ENCODE data around the gene SULT4A1.

The SULT4A1 gene

DNA sequence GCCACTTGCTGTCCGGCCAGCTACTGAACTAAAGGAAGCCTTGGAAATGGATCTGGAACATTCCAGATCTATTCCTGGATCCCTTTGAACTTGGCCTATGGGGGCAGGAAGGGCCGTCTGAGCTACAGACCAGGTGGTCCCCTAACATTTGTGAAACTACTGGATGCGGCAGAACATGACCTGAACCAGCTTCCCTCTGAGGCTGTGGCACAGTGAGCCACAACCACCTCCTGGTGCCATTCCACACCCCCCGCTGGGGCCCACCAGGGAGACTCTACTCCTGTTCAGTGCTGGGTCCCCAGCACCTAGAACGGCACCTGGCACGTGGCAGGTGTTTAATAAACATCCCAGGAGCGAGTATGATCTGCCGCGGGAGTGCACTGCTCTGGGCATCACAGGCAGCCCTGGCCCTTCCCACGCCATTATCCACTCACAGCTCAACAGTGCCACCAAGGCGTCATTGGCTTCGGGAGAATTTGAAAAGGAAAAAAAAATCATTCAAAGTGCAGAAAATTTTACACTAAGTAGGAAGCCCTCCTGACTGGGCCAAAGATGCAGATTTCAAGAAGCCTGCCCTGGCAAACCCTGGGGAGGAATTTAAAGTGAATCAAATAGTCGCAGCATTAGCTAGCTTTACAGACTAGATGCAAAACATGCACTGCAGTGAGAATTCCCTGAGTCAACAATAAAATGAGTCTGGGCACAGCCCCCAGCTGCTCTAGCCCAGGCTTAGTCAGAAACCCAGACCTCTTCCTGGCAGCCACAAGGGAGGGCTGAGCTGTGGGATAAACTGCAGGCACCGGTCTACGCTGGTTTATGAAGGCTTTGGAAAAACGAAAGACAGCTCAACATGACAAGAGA is 35.9 kb downstream of the SULT4A1 start:
- H3K36me3 Mint-ChIP-seq (ENCODE audit: low read depth): no peaks in the 10 kb centered on the region
- no peaks in the 10 kb centered on the region for H3K4me1 Mint-ChIP-seq (ENCODE audit: low read depth)
- no peak overlapping the region for H3K27ac Mint-ChIP-seq
- H3K9me3 Mint-ChIP-seq: no peaks in the 10 kb centered on the region
- H3K4me3 Mint-ChIP-seq: no peak overlapping the region
- H3K27me3 Mint-ChIP-seq (ENCODE audit: low read depth): no peaks in the 10 kb centered on the region

DNA sequence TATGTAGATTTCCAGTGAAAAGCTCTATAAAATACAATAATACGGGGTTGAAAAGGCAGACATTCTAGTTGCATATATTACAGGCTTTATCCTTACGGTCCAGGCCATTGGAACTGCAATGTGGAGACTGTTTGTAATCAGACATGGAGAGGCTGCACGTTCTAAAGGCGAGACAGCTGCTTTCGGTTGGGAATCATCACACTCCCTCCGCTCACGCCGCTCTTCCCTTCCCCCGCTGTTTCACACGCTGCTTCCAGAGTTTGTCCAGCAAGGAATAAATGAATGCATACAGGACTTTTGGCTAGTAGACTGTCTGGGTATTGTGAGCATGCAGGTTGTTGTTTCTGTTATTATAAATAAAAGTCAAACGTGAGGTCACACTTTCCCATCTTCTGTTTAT is 36.7 kb downstream of the SULT4A1 start:
- H3K4me3 Mint-ChIP-seq: no peak overlapping the region
- H3K9me3 Mint-ChIP-seq: no peaks in the 10 kb centered on the region
- H3K27ac Mint-ChIP-seq: no peak overlapping the region
- H3K4me1 Mint-ChIP-seq (ENCODE audit: low read depth): no peaks in the 10 kb centered on the region
- H3K27me3 Mint-ChIP-seq (ENCODE audit: low read depth): no peaks in the 10 kb centered on the region
- no peaks in the 10 kb centered on the region for H3K36me3 Mint-ChIP-seq (ENCODE audit: low read depth)

DNA sequence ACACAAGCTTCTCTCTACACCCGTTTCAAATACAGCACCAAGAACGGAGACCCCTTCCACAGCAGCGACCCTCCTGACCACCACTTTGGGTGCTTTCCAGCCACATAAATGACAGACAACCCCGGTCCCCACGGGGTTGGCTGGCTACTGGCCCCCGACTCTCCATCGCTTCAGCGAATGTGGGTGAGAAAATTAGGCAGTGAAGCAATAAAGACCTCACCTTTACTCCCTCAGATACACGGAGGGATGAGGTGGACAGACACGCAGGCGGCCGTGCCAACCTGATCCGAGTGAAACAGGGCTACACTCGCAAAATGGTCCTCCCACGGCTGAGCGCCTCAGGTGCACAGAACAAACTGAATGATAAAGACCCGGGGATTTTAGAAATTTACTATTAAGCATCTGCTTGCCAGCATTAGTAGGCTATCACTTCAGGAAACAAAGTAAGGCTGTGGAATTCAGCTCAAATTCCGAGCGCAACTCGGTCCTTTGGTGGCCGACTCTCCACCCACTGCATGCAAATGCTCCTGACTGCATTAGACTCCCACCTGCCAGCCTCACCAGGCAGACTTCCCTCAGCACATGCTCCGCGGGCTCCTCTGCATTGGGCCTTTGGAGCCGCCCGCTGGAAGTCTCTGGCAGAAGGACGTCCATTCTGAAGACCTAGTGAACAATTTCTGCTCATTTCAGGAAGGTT is 37.4 kb downstream of the SULT4A1 start:
- Mint-ChIP-seq H3K4me1 (ENCODE audit: low read depth) (no peaks in the 10 kb centered on the region), H3K27me3 (ENCODE audit: low read depth) (no peaks in the 10 kb centered on the region), H3K4me3 (no peak overlapping the region), H3K9me3 (no peaks in the 10 kb centered on the region), H3K36me3 (ENCODE audit: low read depth) (no peaks in the 10 kb centered on the region), H3K27ac (no peak overlapping the region)

DNA sequence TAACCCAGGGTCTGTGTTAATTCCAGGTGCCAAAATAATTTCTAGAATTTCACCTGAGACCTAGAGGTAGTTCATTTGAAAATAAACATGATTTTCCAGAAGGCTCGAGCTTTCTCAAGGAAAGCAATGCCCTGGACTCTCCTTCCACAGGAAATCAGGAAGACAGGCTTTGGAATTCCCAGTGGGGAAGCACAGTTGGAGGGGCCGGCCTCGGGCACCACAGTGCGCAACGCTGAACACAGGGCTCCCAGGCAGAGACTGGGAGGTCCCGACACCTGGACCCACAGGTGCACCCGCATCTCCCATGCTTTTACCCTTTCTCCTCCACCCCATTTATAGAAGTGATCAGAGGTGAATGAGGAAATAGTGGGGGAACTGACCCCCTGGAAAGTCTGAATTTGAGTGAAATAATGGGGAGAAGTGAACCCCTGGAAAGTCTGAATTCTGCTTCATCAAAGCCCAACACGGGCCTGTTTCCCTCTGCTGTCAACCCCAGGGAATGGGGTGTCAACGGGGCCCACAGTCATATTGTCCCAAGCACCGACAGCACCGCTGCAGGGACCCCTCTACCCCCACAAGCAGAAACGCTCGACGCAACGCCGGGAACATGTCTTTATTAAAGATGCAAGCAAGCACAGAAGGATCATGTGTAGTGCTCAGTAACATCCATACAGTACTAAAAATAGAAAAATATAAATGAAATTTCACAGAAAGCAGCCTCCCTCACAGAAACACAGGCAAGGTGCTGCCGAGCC is 38.2 kb downstream of the SULT4A1 start:
- Mint-ChIP-seq H3K27ac (no peak overlapping the region), H3K27me3 (ENCODE audit: low read depth) (no peaks in the 10 kb centered on the region), H3K9me3 (no peaks in the 10 kb centered on the region), H3K4me1 (ENCODE audit: low read depth) (no peaks in the 10 kb centered on the region), H3K36me3 (ENCODE audit: low read depth) (no peaks in the 10 kb centered on the region), H3K4me3 (no peak overlapping the region)

DNA sequence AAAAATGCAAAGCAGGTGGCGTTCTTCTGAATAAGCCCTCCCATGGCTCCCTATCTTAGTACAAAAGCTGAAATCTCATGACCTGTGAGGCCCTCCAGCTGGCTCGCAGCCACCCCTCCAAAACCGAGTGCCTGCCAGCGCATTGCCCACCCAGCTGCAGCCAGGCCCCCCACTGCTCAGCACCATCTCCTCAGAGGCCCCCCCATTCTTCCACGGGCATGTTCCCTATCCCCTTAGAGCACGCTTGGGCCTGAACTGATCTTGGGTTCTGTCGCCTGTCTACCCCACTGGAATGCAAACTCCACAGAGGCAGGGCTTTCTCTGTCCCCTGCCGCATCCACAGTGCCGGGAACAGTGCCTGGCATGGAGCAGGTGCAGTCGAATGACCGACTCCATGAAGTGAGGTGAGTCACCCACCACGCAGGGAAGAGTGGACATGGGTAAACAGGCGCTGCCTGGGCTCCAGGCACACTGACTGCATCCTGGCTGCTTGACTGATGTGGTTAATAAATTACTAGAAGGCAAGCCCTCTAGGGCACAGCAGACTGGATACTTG is 38.9 kb downstream of the SULT4A1 start:
- Mint-ChIP-seq H3K9me3 (no peaks in the 10 kb centered on the region), H3K27me3 (ENCODE audit: low read depth) (no peaks in the 10 kb centered on the region), H3K4me1 (ENCODE audit: low read depth) (no peaks in the 10 kb centered on the region), H3K36me3 (ENCODE audit: low read depth) (no peaks in the 10 kb centered on the region), H3K4me3 (no peak overlapping the region), H3K27ac (no peak overlapping the region)

DNA sequence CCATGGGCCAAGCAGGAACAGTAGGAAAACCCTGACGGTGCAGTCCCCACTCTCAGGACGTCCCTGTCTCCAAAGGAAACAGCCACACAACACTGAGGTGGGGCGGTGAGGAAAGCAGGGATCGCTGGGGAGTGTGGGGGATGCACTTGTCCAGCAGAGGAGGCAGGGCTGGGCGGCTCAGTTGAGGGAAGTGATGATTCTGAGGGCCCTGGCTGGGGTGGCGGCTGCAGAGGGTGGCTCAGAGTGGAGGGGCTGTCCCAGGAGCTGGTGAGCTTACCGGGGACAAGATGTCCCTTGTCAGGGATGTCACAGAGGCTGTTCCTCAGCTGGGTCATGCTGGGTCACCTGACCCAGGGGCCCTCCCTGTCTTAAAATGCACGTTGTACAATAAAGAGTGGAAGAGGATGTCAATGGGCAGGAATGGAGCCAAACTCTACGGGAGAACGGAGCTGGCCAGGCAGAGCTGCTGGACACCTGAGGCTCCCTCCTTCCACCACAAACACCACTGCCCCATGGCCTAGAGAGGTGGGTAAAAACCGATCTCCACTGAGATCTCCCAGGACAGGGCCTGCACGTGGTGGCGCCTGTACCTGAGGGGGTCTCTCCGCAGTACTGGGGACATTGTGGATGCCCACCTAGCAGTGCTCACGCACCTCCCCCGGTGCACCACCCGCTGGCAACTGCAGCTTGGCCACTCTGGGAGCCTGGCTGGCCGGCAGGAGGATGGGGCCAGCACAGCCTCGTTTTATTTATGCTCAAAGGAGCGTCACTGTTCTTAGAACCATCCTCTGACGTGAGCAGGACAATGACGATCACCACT is 40.5 kb downstream of the SULT4A1 start:
- H3K27ac Mint-ChIP-seq: no peak overlapping the region
- H3K4me1 Mint-ChIP-seq (ENCODE audit: low read depth): no peaks in the 10 kb centered on the region
- no peaks in the 10 kb centered on the region for H3K36me3 Mint-ChIP-seq (ENCODE audit: low read depth)
- no peaks in the 10 kb centered on the region for H3K27me3 Mint-ChIP-seq (ENCODE audit: low read depth)
- H3K9me3 Mint-ChIP-seq: no peaks in the 10 kb centered on the region
- H3K4me3 Mint-ChIP-seq: no peak overlapping the region

DNA sequence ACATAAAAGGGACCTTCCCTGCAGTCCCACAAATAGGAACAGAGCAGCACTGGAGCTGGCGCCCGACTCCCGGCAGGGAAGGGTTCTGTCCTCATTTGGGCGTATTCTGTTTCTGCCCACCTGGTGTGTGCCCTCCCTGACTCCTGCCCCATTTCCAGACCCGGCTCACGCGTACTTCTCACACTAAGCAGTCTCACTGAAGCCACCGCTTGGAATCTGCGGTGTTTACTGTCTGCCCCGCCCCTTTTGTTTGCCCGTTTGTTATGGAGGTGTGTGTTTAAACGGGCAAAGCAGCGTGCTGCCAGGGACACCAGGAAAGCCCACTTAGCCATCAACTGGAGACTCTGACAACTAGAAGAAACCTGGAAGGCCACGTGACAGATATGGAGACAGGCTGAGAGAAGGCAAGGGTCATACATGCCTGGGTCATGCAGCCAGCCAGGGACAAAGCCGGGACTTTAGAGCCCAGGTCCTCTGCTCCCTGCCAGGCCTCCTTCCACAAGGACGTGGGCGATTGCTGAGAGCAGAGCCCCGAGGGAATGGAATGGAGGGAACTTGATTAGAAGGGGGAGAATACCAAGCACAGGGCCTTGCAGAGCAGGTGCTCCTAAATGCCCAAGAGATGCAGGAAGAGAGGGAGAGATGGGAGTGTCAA is 41.5 kb downstream of the SULT4A1 start:
- no peak overlapping the region for H3K27ac Mint-ChIP-seq
- H3K4me3 Mint-ChIP-seq: no peak overlapping the region
- no peaks in the 10 kb centered on the region for H3K36me3 Mint-ChIP-seq (ENCODE audit: low read depth)
- no peaks in the 10 kb centered on the region for H3K4me1 Mint-ChIP-seq (ENCODE audit: low read depth)
- H3K27me3 Mint-ChIP-seq (ENCODE audit: low read depth): no peaks in the 10 kb centered on the region
- H3K9me3 Mint-ChIP-seq: no peaks in the 10 kb centered on the region

DNA sequence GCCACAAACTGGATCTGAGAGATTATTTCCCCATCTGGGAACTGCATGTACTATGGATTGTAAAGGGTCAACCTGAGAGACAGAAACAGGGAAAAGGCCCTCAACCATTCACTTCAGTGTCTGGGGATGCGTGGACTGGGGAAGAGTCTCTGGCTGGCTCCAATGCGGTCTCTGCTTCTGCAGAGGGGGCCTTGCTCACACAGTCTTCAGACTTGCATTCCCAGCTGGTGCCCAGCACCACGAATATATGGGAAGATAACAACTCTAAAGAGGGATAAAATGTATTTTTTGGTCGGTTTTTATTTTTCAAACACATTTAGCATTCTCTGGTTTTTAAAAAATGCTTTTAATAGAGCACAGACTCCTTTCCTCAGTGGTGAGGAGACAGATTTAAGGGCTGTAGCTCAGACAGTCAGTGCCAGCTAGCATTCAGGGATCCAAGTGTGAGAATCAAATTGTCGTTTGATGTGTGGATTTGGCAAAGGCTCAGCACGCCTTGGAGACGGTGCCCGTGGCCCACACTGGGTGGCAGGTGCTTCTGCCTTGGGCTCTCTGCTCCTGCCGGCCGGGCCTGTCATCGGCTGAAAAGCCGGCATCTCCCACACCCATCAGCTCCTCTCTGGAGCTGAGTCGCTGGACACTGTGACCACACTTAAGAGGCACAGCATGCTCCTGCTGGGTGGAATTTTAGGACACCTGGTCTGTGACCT is 42.2 kb downstream of the SULT4A1 start:
- H3K27me3 Mint-ChIP-seq (ENCODE audit: low read depth): no peaks in the 10 kb centered on the region
- no peaks in the 10 kb centered on the region for H3K9me3 Mint-ChIP-seq
- H3K4me3 Mint-ChIP-seq: no peak overlapping the region
- no peak overlapping the region for H3K27ac Mint-ChIP-seq
- H3K36me3 Mint-ChIP-seq (ENCODE audit: low read depth): peaks cover 2% of the 10 kb centered on the region
- peaks cover 3% of the 10 kb centered on the region for H3K4me1 Mint-ChIP-seq (ENCODE audit: low read depth)

DNA sequence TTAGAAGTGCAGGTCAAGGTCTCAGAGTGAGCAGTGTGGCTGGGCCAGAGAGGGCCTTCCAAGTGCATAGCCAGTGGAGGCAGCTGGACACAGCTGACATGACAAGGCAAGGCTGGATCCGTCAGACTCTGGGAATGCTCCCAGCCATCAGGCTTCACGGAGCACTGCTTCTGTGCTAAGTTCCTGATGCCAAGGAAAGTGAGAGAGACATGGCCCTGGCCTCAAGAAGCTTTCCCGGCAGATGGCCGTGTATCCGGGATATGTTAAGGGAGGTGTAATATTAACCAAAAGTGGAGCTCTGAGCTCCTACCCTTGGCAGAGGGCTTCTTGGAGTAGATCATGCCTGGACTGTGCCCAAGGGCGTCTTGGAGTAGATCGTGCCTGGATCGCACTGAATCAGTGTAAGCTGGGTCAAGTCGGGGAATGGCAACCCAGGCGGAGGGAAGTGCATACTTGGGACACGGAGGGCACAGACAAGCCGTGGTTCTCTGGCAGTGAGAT is 42.8 kb downstream of the SULT4A1 start:
- Mint-ChIP-seq H3K4me3 (no peak overlapping the region), H3K9me3 (no peaks in the 10 kb centered on the region), H3K27me3 (ENCODE audit: low read depth) (no peaks in the 10 kb centered on the region), H3K4me1 (ENCODE audit: low read depth) (peaks cover 4% of the 10 kb centered on the region), H3K36me3 (ENCODE audit: low read depth) (peaks cover 3% of the 10 kb centered on the region), H3K27ac (no peak overlapping the region)

DNA sequence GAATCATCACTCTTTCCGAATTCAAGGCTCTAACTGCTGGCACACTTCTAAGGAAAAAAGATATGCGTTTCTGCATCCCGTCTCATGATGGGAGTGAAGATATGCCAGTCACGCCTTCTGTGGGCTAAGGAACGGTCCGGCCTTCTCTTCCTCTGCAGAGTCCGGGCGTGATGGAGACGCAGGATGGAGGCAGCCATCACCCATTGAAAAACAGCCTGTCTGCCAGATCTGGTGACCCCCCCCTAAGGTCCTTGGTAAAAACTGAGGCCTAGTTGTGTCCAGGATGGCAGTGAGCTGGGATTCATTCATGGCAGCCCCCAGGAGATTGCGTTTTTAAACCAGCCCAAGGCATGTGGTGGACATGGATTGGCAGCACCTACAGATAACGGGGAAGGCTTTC is 43.3 kb downstream of the SULT4A1 start:
- Mint-ChIP-seq H3K4me1 (ENCODE audit: low read depth) (peaks cover 5% of the 10 kb centered on the region), H3K27me3 (ENCODE audit: low read depth) (no peaks in the 10 kb centered on the region), H3K4me3 (no peak overlapping the region), H3K9me3 (no peaks in the 10 kb centered on the region), H3K36me3 (ENCODE audit: low read depth) (peaks cover 4% of the 10 kb centered on the region), H3K27ac (no peak overlapping the region)

DNA sequence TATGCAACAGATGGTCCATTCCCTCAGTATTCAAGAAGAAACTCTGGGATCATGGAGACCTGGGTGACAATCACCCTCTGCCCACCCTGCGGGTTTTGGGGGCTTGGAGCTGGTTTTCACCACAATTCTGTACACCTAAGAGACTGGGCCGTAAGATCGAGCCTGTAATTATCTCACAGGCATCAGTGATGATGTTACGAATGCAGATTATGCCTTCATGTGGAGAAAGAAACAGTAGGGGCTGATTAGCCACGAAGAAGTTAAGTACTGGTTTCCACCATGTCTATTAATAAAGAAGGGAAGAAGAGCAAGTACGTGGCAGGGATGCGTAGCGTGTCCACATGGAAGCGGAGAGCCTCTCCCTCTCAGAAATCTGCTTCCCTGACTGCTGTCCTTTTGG is 44.9 kb downstream of the SULT4A1 start:
- no peaks in the 10 kb centered on the region for H3K9me3 Mint-ChIP-seq
- no peaks in the 10 kb centered on the region for H3K27me3 Mint-ChIP-seq (ENCODE audit: low read depth)
- H3K4me3 Mint-ChIP-seq: no peak overlapping the region
- no peak overlapping the region for H3K27ac Mint-ChIP-seq
- H3K4me1 Mint-ChIP-seq (ENCODE audit: low read depth): peaks cover 13% of the 10 kb centered on the region
- peaks cover 5% of the 10 kb centered on the region for H3K36me3 Mint-ChIP-seq (ENCODE audit: low read depth)

DNA sequence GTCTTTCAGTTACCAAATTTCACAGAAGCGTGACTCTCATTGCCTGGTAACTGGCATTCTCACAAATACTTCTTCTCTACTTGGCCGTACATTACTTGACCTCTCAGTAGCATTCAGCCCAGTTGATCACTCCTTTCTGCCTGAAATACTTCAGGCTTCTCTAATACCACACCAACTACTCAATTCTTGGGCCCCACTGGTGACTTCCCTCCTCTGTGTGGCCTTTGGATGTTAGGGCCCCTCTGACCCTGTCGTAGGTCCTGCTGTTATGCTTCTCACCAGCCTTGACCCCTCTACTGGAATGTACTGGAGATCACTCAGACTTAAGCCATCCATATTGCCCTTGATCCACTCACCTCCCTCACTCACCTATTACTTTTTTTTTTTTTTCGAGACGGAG is 48.0 kb downstream of the SULT4A1 start:
- Mint-ChIP-seq H3K27ac (no peak overlapping the region), H3K4me3 (peak overlapping the region; percentile 53), H3K36me3 (ENCODE audit: low read depth) (peaks cover 5% of the 10 kb centered on the region), H3K27me3 (ENCODE audit: low read depth) (no peaks in the 10 kb centered on the region), H3K4me1 (ENCODE audit: low read depth) (peaks cover 22% of the 10 kb centered on the region), H3K9me3 (no peaks in the 10 kb centered on the region)

DNA sequence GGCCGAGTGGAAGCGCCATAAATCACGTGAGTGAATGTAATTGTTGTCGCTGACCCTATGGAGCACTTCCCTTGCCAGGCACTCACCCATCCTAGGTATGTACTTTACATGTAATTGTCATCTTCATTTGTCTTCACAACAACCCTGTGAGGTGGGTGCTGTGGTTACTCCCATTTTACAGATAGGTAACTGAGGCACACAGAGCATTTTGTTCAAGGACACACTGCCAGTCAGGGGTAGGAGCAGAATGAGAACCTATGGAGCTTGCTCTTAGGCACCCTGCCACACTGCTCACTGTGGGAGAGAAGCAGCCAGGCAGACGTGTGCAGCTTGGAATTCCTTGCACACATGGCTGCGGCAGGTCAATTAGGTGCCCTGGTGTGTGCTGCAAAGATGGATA is 49.4 kb downstream of the SULT4A1 start:
- Mint-ChIP-seq H3K4me1 (ENCODE audit: low read depth) (peaks cover 22% of the 10 kb centered on the region), H3K27ac (peak overlapping the region; percentile 83), H3K36me3 (ENCODE audit: low read depth) (peaks cover 5% of the 10 kb centered on the region), H3K4me3 (peak overlapping the region; percentile 86), H3K27me3 (ENCODE audit: low read depth) (peaks cover 3% of the 10 kb centered on the region), H3K9me3 (no peaks in the 10 kb centered on the region)
